ENCODE measurements around the gene ASB6.
"Not testable (repeated sequence)": the region's sequence is repeated elsewhere in the genome, so short reads cannot be mapped to it uniquely, and the experiment has no call there.

Gene ASB6

DNA sequence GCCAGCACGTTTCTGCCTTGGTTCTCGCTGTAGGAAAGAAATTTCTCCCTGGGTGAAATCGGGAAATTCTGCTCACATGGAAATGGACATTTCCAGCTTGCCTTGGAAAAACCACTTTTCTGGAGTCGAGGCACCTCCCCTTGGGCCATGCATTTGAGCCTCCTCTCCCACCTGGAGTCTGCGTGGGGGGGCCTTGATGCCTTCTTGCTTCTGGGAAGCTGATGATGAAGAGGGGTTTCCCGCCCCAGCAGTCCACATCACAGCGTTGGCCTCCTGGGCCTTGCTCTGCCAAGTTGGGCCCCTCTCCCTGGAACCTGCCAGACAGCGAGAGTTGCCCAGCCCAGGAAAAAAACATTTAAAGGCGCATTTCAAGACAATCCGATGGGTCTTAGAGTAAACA lies 1.8 kb upstream of the ASB6 start:
- no peak for DNase-seq (ENCODE audit: low spot score)

DNA sequence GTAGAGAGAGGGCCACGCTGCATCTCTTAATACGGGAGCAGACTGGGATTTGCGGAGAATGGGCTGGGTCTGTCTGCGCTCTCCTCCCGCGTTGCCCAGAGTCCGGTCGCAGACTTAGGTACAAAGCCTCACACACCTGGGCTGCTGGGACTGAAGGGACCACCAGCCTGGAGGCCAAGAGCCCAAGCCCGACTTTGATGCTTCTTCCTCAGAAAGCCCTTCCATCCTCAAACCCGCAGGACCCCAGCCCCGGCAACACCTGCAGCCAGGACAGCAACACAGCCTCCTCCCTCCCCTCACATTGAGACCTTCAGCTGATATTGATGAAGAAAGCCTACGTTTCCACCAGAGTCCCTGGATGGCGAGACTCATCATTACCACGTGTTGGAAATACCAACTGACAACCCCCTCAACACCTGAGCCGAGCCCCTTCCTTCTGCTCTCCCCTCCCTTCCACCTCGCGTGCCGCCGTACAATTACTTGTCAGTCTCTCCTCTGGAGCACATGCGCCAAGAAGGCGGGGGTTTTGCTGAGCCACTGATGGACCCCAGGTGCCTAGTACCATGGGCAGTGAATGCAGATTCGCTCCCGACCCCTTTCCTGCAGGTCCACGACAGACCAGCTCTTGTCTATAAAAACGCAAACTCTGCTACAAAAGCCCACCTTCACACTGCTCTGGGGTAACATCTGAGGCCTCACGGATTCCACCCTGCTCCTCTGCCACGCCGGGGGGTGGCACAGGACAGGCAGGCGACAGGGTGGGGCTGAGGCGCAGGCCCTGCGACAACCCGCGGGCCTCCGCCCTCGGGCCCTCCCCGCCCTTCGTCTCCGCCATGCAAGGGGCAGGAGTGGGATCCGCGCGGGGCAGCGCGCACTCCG lies 841 bp downstream of the ASB6 start:
- DNase-seq (ENCODE audit: low spot score), result no peak

DNA sequence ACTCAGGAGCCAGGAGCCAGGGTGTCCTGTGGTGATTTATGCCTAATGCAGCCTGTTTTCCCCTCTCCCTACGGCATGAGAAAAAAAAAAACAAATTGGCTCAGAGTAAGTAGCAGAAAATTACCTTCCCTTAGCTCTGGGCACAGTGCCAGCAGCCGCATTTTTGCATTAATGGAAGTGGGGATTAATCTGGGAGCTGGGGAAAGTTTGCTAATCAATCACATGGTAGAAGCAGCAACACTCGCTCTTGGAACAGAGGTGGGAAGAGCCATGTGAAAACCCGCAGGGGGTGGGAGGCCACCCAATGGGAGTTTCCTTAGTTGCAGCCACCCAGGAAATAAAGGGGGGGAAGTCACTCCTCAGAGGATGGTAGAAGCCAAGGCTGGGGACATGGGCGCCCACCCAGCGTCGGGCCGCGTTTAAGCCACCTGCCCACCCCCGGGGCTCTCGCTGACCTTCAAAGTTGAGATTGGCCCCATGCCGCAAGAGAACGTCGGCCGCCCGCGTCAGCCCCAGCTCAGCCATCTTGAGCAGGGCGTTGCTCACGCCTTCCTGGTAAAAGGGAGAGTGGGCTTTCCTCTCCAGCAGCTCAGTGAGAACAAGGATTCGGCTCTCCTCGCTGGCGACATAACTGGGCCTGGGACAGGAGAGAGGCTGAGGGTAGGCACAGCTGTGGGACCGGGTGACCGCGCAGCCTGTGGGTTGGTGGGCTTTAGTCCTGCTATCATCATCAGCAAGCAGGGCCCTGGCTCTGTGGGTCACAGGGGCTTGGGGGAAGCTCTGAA lies 1.7 kb downstream of the ASB6 start:
- DNase-seq (ENCODE audit: low spot score), result no peak

DNA sequence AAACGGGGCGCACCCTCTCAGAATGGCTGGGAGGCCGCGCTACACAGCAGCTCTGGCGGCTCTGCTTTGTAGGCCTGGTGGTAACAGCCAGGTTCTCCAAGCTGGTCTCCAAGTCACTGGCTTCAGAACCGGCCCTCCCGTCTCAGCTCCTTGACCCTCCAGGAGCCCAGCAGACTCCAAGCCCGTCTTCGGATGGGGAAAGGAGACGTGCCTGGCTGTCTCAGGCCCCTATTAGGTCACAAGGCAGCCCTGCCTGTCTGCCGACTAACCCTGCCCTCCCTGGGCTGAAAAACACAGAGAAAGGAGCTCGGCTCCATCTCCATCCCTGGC lies 2.2 kb downstream of the ASB6 start:
- DNase-seq (ENCODE audit: low spot score), result no peak

DNA sequence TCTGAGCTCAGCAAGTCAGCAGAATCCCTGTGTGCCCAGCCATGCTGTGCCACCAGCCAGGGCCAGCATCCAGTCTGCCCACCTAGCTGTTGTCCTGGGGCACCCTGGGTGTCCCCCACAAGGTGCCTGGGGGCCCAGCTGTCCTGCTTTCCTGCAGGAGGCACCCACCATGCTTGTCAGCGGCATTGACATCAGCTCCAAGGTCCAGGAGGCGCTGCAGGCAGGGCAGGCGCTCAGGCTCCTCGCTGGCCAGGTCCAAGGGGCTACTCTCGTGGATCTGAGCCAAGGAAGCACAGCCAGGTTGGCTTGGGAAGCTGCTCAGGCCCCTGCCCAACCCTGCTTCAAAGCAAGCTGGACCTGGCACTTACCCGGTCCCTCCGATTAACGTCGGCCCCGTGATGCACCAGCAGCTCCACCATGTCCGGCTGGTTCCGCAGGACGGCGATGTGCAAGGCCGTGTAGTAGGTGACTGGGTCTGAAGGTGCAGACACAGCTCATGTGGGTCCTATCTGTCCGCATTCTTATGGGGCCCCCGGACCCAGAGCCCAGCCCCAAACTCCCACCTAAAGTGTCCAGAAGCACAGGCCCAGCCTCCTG lies 2.8 kb downstream of the ASB6 start:
- no peak for DNase-seq (ENCODE audit: low spot score)

DNA sequence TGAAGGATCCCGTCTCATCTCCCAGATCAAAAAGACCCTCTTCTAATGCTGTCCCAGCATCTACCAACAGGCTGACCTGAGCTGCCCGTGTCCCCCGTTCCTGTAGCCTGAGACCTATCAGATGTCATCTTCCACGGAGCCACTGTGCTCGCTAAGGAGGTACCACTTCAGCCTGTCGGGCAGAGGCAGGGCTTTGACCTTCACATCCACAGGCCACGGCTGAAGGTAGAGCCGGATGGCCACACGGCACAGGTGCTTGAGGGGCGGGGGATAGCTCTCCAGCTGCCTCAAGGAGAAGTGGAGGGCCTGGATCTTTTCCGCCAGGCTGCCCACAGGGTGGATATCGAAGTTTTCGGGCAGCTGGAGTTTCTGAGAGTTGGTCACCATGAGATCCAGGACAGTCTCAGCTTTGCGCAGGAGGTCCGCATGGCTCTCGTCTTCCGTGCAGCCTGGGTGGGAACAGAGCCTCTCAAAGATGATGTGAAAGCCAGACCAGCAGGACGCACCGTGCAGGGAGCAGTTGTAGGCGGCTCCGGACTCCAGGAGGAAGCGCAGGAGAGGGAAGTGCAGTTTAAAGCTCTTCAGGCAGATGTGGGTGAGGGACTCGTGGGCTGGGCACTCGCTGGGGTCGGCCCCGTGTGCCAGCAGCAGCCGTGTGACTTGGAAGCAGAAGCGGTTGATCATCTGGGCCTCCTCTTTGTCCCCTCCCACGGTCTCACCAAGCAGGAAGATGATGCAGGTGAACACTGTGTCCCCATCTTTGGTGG lies 4.1 kb downstream of the ASB6 start:
- DNase-seq (ENCODE audit: low spot score), result no peak

DNA sequence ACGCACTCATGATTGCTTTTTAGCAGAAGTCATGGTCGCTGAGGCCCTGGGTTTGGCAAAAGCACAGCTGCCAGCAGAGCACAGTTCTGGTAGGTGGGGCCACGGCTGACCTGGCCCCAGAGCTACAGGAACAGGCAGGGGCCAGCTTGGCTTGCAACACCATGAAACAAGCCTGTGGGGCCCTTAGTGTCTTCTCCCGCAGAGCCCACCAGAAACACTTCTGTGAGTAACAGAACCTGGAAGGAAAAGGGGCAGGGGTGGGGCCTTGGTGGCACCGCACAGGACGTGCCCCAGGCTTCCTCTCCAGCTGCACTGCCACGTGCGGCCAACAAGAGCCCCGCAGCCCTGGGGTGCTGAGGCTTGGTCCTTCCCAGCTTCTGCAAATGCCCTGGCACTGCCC lies 4.8 kb downstream of the ASB6 start:
- DNase-seq (ENCODE audit: low spot score), result no peak

DNA sequence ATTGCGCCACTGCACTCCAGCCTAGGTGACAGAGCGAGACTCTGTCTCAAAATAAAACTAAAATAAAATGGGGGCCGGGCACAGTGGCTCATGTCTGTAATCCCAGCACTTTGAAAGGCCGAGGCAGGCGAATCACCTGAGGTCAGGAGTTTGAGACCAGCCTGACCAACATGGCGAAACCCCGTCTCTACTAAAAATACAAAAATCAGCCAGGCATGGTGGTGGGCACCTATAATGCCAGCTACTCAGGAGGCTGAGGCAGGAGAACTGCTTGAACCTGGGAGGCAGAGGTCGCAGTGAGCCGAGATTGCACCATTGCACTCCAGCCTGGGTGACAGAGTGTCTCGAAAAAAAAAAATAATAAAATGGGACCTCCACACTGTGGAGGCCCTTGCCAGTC lies 5.6 kb downstream of the ASB6 start:
- DNase-seq (ENCODE audit: low spot score), result not testable (repeated sequence)

DNA sequence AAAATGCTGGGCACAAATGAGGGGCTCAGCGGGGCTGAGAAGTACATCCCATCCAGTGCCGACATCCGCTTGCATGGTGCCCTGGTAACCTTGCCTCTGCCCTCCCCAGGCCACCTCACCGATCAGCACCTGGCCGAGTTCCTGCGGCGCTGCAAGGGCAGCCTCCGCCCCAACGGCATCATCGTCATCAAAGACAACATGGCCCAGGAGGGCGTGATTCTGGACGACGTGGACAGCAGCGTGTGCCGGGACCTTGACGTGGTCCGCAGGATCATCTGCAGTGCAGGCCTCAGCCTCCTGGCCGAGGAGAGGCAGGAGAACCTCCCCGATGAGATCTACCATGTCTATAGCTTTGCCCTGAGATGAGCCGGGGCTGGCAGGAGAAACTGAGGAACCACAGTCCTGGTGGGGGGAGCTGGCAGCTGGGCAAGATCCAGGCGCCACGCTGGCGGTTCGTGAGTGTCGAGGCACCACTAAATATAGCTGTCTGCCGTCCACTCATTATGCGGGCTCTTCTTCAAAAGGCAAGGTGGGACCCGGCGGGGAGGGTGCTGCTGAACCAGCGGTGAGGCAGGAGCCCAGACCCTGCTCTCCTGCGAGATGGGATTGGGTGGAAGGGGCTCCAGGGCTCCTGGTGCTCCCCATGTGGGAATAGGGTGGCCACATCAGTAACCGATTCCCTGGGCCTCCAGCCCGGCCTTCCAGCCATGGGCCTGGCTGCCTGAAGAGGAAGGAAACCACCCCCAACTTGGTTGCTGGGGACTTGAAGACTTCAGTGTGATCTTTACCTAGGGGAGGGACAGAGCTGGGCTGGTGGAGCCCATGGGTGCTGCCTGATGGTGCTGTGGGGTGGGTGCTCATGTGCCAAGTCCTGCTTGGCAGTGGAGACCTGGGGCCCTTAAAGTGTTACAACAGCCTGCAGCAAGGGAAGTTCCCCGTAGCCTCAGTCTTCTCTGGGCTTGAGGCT lies 6.6 kb downstream of the ASB6 start:
- DNase-seq (ENCODE audit: low spot score), result no peak

DNA sequence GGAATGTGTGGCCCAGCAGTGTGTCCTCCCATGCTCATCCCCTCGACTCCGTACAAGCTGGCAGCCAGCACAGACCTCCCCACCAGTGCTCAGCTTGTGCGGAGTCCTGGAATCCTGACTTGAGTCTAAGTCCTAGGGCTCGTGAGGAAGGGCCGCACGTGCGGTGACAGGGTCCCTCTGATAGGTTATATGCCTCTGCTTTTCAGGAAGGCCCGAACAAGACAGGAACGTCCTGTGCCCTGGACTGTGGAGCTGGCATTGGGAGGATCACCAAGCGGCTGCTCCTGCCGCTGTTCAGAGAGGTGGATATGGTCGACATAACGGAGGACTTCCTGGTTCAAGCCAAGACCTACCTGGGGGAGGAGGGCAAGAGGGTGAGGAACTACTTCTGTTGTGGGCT lies 8.1 kb downstream of the ASB6 start:
- no peak for DNase-seq (ENCODE audit: low spot score)

DNA sequence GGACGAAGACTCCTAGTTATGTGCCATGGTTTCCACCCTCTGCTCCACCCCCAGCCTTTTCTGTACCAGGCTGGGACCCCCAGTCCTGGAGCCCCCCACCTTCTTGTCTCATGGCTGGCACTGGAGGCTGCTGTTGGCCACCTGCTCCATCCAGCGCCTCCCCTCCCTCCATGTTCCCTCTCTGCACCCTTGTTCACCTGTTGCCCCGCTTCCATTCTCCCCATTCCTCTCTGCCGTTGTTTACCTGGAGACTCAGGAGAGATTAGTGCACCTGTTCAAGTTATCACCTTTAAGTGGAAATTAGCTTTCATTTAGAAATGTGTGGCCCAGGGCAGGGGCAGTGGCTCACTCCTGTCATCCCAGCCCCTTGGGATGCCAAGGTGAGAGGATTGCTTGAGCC lies 8.7 kb downstream of the ASB6 start:
- DNase-seq (ENCODE audit: low spot score), result no peak

DNA sequence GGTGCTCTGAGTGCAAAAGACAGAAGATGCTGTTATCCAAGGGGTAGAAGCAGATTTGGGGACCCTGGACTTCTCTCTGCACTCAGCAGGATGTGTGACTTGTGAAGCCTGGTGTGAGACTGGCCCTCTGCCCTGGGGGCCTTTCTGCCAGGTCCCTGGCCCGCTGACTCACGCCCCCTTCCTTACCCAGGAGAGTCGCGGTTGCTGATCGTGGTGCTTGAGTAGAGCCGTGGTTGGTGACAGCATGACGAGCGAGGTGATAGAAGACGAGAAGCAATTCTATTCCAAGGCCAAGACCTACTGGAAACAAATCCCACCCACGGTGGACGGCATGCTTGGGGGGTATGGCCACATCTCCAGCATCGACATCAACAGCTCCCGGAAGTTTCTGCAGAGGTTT lies 9.5 kb downstream of the ASB6 start:
- no peak for DNase-seq (ENCODE audit: low spot score)

DNA sequence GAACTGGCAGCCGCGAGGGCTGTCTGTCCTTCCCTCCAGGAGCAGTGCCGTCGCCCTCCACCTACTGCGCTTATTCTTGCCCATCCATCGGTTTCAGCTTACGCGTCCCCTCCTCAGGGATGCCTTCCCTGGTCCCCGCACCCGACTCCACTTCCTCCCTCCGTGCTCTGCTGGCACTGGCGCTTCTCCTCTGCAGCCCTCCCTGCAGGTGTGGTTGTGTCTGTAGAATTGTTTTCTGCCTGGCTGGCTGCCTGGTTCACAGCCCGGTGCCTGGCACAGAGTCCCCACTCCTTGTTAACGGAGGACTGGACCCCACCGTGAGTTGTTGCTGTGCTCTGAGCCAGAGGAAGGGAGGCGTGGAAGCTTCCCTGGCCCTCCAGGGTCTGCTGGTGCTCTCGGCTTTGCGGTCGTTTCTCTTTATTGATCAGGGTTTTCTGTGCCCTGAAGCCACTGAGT lies 10.2 kb downstream of the ASB6 start:
- DNase-seq (ENCODE audit: low spot score), result no peak

DNA sequence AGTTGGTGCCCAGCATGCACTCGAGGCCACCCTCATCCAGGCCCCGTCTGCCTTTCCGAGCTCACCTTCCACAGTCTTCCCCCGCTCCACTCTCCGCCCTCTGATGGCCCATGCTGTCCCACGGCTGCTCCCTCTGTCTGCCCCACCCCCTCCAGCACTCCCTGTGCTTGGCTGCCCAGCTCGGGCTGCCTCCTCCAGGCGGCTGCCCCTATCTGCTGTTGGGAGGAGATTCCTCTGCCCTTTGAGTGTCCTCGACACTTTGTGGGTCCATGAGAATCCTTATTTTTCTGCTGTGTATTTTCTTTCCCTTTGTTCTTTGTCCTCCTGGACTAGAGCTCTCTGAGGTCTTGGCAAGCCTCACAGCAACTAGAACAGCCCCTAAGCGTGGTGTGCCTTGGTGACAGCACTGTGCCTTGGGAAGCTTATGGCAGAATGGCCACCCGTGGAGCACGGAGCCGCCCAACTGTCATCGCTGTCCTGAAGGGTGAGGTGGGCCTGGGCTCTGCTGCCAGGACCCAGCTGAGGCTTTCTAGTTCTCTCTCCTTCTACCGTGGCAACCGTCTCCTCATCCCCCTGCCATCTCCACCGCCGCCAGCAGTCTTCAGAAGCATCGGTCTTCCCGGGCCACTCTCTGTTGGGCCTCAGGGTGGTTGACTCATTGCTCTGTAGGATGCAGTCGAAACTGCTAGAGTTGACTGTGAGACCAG lies 10.8 kb downstream of the ASB6 start:
- no peak for DNase-seq (ENCODE audit: low spot score)

DNA sequence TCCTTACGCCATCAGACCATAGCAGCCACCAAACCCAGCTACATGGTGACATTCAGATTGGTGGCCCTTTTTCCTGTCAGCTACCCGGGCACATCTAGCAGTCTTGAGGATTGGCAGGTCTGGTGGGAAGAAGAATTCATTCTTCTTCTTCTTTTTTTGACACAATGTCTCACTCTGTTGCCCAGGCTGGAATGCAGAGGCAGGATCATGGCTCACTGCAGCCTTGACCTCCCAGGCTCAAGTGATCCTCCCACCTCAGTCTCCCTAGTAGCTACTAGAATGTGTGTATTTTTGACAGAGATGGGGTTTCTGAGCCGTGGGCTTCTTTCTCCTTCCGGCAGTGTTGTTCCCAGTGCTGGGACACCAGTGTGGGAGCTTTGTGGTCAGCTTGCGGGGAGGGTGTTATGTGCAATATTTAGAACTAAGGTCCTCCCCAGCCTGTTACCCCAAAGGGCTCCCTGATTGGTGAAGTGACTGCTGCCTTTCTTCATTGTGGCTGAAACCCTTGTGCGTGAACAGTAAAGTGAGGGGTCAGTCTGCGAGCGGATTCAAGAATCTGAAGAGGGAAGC lies 12.6 kb downstream of the ASB6 start:
- no peak for DNase-seq (ENCODE audit: low spot score)

DNA sequence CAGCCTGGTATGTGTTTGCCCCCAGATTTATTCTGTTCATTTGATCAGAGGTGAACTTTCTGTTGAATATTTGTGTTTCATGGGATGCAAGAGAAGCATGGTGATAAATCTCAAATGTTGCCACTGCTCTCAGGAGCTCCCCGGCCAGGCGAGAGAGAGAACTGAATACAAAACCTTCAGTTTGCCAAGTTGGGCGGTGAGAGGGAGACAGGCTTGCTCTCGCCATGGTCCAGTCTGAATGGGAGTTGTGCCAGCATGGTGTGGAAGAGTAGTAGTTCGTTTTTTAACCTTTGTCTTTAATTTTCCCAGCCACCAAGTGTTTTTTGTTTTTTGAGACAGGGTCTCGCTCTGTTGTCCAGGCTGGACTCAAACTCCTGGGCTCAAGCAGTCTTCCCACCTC lies 13.2 kb downstream of the ASB6 start:
- no peak for DNase-seq (ENCODE audit: low spot score)

DNA sequence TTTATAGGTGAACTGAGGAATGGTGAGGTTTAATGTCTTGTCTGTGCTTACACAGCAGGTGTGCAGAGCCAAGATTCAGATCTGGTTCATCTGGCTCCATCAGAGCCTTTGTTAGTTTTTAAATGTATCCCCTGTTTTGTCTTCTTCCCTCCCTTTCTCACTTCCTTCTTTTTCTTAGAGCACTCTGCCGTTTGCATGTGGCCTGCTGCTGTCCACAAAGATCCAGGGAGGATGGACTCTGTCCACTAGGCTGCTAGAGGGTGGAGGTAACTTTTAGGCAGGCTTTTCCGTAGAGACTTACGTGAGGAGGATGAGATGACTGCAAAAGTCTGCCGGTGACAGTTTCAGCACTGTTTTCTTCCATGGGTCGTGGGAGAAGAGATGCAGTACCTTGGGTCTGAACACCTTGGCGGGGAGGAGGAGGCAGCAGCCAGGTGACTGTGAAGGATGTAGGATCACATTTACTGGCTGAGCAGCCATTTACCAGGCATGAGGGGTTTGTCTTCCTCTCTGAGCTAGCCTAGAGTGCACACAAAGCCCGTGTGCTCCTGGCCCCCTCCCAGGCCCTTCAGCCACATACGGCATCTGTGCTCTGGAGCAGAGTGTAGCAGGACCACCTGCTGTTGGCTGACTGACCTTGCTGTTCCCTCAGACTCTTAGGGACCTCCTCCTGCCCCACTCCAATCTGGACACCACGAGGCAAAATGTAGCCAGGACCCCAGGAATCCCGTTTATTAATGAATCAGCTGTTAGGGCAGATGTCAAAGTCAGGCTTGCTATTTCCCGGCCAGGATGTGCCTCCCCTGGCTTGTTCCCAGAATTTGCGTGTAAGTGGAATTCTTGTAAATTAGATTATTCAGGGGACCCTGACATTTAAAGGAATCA lies 14.2 kb downstream of the ASB6 start:
- DNase-seq (ENCODE audit: low spot score), result no peak

DNA sequence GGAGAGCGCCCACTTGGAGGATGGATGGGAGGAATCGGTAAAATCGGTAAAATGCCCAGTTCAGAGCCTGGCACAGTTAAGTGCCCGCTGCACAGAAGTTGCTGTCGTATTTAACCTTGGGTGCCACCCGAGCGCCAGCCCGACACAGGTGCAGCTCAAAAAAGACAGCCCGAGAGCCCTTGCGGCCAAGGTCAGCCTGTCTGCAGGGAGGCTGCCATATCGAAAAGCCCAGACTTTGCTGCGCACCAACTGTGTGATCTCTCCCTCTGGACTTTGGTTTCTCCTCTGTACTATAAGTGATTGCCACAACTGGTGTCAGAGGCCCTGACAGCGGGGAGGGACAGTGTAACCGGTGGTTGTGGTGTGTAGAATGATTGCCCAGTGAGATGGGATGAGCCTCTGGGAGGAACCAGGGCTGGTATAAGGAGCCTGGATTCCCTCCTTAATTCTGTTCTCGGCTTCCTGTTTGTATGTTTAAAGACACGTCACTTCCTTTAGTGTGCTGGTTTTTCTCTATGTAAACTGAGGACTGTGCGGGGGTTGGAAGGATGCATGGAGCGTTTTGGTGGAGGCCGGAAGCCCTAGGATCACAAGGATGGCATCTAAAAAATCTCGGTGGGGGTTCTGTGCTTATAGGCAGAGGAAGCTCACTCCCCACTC lies 15.2 kb downstream of the ASB6 start:
- no peak for DNase-seq (ENCODE audit: low spot score)

Data from Ammon's horn (tissue), 1 donor.